ENCODE data around the gene TYW5.

Gene TYW5

DNA sequence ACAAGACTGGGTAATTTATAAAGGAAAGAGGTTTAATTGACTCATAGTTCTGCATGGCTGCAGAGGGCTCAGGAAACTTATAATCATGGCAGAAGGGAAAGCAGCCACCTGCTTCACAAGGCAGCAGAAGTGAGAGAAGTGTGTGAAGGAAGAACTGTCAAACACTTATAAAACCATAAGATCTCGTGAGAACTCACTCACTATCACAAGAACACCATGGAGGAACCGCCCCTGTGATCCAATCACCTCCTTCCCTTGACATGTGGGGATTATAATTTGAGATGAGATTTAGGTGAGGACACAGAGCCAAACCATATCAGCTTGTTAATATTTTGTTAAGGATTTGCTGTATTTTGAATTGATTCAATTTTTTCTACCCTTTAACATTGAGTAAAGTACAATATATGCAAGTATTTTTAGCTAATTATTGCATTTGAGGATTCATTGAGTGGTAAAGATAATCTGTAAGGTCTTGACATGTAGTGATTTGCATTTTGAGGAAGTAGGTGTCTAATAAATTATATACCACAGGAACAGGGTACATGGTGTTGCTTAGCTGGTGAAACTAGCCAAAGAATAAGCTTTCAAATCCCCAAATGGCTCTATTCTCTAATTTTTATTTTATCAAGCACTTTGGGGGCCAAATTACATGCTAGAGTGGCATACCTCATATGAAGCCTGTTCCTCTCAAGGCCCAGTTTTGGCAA is 48.1 kb downstream of the TYW5 start:
- TF ChIP-seq POLR2AphosphoS5 (IDR thresholded peaks at IDR 0.05; ENCODE audit: low read depth, low read length) (no peak), FOXP2 (optimal IDR thresholded peaks at IDR 0.05; ENCODE audit: borderline replicate concordance, extremely low read depth, extremely low read length, insufficient read depth) (no peak), TAF1 (IDR thresholded peaks at IDR 0.05; ENCODE audit: borderline replicate concordance, insufficient read depth, low read length) (no peak), SIN3A (IDR thresholded peaks at IDR 0.05; ENCODE audit: borderline replicate concordance, insufficient read depth, low read length) (no peak)
- TF ChIP-seq, protein P1, sequence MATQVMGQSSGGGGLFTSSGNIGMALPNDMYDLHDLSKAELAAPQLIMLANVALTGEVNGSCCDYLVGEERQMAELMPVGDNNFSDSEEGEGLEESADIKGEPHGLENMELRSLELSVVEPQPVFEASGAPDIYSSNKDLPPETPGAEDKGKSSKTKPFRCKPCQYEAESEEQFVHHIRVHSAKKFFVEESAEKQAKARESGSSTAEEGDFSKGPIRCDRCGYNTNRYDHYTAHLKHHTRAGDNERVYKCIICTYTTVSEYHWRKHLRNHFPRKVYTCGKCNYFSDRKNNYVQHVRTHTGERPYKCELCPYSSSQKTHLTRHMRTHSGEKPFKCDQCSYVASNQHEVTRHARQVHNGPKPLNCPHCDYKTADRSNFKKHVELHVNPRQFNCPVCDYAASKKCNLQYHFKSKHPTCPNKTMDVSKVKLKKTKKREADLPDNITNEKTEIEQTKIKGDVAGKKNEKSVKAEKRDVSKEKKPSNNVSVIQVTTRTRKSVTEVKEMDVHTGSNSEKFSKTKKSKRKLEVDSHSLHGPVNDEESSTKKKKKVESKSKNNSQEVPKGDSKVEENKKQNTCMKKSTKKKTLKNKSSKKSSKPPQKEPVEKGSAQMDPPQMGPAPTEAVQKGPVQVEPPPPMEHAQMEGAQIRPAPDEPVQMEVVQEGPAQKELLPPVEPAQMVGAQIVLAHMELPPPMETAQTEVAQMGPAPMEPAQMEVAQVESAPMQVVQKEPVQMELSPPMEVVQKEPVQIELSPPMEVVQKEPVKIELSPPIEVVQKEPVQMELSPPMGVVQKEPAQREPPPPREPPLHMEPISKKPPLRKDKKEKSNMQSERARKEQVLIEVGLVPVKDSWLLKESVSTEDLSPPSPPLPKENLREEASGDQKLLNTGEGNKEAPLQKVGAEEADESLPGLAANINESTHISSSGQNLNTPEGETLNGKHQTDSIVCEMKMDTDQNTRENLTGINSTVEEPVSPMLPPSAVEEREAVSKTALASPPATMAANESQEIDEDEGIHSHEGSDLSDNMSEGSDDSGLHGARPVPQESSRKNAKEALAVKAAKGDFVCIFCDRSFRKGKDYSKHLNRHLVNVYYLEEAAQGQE (IDR thresholded peaks at IDR 0.05; ENCODE audit: insufficient read depth in 1 of 2, low read depth in 2 of 2, low read length in 2 of 2) = no peak

DNA sequence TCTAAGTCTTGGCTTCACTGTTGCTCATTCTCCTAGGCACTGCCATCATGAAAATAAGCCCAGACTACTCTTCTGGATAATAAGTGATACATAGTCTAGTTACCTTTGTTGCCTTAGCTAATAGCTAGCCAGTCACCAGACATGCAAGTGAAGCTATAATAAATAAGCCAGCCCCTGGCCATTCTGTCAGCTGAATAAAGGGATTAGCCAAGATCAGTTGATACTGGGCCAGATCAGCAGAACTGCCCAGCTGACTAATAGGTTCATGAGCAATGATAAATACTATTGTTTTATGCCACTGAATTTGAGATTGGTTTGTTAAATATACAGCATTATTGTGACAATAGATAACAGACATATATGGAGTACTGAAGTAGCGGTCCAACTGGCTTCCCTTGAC is 52.2 kb downstream of the TYW5 start:
- no peak for TF ChIP-seq FOXP2 (optimal IDR thresholded peaks at IDR 0.05; ENCODE audit: borderline replicate concordance, extremely low read depth, extremely low read length, insufficient read depth)

DNA sequence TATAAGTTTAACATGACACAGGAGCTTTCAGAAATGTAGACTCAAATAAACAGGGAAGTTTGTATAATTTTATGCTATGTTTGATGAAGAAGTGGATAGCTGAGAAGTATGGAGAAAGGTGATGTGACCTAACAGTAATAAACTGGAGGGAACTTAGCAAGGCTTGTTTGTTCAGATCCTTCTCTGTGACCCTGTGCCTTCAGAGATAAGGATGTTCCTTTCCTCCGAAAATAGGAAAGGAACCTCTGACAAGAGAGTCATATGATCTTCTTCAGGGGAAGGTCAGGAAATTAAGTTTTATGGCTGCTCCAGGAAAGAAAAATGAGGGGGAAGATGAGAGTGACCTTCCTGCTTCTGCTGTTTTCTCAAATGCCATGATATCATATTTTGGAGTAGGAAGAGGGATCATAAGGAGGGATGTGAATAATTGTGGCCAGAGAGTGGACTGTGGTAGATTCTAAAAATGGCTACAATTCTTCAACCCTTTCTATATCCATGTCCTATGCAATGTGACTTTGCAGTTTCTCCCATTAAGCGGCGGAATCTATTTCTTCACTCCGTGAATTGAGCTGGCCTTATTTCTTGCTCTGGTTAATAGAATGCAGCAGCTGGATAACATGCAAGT is 52.7 kb downstream of the TYW5 start:
- no peak for TF ChIP-seq SIN3A (IDR thresholded peaks at IDR 0.05; ENCODE audit: borderline replicate concordance, insufficient read depth, low read length)
- TF ChIP-seq TAF1 (IDR thresholded peaks at IDR 0.05; ENCODE audit: borderline replicate concordance, insufficient read depth, low read length) = no peak
- TF ChIP-seq, protein P1 (IDR thresholded peaks at IDR 0.05; ENCODE audit: insufficient read depth in 1 of 2, low read depth in 2 of 2, low read length in 2 of 2) = no peak
- TF ChIP-seq POLR2AphosphoS5 (IDR thresholded peaks at IDR 0.05; ENCODE audit: low read depth, low read length) = no peak
- TF ChIP-seq FOXP2 (optimal IDR thresholded peaks at IDR 0.05; ENCODE audit: borderline replicate concordance, extremely low read depth, extremely low read length, insufficient read depth) = no peak

DNA sequence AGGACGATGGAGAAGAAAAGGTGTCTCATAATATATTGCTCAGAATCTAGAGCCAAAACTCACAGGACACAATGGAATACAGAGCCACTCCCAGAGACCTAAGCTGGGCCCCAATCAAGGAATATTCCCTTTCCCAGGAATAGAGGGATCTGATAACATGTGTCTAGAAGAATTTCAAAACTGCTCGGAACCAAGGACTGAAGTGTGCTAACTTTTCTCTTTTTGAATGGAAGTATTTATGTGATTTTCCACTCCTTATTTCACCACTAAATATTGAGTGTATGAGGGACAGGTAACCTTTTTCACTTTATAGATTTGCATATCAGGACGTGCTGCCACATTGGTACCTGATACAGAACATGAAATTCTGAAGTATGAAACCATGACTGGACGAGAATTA is 53.3 kb downstream of the TYW5 start:
- TF ChIP-seq, protein P1 (IDR thresholded peaks at IDR 0.05; ENCODE audit: insufficient read depth in 1 of 2, low read depth in 2 of 2, low read length in 2 of 2) = no peak
- no peak for TF ChIP-seq TAF1 (IDR thresholded peaks at IDR 0.05; ENCODE audit: borderline replicate concordance, insufficient read depth, low read length)
- no peak for TF ChIP-seq POLR2AphosphoS5 (IDR thresholded peaks at IDR 0.05; ENCODE audit: low read depth, low read length)
- no peak for TF ChIP-seq SIN3A (IDR thresholded peaks at IDR 0.05; ENCODE audit: borderline replicate concordance, insufficient read depth, low read length)
- no peak for TF ChIP-seq FOXP2 (optimal IDR thresholded peaks at IDR 0.05; ENCODE audit: borderline replicate concordance, extremely low read depth, extremely low read length, insufficient read depth)

DNA sequence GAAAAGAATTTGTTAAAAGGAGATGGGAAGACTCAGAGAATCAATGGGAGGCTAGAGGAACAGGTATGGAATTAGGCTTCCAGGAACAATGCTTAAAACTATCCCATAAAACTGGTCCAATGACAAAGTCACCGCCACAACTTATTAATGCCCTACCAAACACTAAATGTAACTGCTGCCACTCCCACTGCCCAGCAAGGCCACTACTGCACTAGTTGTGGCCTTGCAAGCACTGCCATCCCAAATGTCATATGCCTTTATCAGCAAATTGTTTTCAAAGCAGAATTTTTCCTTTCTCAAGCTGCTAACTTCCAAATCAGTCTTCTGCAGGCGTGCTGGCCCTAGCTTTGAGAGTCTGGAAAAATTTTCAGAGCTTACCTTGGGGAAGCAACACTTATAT is 58.7 kb downstream of the TYW5 start:
- TF ChIP-seq TAF1 (IDR thresholded peaks at IDR 0.05; ENCODE audit: borderline replicate concordance, insufficient read depth, low read length) = no peak
- TF ChIP-seq FOXP2 (optimal IDR thresholded peaks at IDR 0.05; ENCODE audit: borderline replicate concordance, extremely low read depth, extremely low read length, insufficient read depth) = no peak
- TF ChIP-seq POLR2AphosphoS5 (IDR thresholded peaks at IDR 0.05; ENCODE audit: low read depth, low read length) = no peak
- TF ChIP-seq, protein P1 (IDR thresholded peaks at IDR 0.05; ENCODE audit: insufficient read depth in 1 of 2, low read depth in 2 of 2, low read length in 2 of 2) = no peak
- TF ChIP-seq SIN3A (IDR thresholded peaks at IDR 0.05; ENCODE audit: borderline replicate concordance, insufficient read depth, low read length) = no peak
